Middle frontal gyrus (tissue), 1 donor: ENCODE data around the gene GDF10.

Experiments
- DNase-seq: peaks from one replicate; pipeline ENCODE4 v3.0.0-alpha.2; 2015; ENCODE audit warnings: low spot score; ENCODE audit errors: extremely low spot score

Gene GDF10

DNA sequence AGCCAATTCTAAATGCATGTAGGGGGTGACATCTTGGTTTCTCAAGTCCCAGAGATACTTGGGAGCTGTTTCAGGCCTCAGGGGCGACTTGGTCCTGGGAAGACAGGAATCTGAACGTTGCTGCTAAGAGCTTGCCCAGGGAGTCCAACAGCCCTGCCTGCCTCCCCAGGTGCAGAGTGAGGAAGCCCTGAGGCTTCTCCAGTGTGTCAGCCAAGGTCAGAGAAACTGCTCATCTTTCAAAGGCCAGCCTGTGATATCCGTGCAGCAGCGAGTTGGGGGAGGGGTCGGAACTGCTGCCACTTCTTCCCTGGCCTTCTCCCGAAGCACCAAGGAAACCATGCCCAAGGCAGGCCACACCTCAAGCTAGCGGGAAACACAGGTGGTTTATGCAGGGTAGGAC is 32.0 kb downstream of the GDF10 start:
- DNase-seq: no peak

DNA sequence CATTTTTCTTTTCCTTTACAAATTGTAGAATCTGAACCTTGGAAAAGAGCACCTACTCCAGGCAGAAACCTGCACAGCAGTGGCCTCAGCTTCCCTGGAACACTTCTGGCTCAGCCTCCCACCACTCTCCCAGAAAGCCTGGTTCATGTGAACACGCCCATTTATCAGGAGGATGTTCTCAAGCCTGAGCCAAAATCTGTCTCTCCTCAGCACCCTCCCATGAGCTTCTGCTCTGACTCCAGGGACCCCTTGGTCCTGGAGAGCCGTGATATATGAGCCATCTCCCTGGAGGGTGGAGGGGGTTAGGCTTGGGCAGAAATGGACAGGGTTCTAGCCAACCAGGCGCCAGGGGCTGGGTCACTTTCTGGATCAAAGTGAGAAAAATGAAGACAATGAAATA is 32.4 kb downstream of the GDF10 start:
- no peak for DNase-seq

DNA sequence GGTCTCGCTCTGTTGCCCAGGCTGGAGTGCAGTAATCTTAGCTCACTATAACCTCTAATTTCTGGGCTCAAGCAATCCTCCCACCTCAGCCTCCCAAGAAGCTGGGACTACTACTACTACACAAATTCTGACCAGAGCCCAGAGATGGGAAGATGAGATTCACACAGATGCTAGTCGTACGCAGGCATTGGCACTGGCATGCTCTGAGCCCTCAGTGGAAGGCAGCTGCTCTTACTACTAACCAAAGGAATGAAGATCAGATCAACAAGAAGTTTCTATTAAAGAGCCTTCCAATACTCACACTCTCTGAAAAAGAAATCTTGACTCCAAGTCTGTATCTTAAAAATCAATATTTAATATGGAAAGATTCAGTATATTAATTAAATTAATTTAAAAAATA is 32.9 kb downstream of the GDF10 start:
- DNase-seq: no peak

DNA sequence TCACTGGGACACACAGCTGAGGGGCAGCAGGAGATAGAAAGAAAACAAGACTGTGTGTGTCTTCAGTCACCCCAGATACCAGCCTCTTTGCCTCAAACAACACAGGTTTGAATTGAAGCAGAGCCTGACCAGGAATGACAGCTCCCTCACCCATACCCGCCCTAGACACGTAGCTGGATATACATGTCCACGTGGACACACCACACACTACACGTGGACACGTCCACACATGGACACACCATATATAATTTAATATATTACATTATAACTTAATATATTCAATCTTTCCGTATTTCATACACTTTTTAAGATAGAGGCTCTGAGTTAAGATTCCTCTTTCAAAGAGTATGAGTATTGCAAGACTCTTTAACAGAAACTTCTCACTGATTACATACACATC is 33.5 kb downstream of the GDF10 start:
- DNase-seq: no peak

DNA sequence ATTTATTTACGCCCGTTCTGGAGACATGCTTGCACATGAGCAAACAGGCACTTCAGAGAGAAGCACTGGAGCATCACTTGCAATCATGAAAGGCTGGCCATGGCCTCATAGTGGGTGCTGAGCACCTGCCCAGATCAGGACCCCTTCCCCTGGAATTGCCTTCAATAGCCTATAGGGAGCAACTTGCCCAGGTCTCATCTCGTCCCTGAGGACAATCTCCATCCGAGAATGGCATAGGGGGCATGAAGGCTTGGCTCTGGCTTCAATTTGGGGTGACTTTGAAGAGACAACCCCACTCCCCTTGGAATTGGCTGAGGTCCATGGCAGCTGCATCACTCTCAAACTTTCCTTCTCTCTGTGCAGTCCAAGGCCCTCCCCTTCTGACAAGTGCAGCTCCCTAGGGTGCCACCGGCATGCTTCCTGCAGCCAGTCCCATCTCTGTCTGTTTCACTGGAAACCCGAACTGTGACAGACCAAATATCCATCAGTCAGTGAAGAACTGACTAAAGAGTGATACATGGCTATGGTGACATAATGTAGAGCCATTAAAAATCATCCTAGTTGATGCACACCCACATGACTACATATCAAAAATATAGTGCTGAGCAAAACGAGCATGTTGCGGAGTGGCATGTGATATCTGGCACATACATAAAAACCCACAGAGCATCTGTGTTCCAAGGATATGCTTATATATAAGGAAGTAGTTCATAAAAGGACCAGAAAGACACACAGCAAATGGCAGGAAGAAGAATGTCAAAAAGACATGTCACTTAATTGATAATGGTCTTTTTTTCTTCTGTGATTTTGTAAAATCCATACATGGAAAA is 34.7 kb downstream of the GDF10 start:
- DNase-seq: no peak

DNA sequence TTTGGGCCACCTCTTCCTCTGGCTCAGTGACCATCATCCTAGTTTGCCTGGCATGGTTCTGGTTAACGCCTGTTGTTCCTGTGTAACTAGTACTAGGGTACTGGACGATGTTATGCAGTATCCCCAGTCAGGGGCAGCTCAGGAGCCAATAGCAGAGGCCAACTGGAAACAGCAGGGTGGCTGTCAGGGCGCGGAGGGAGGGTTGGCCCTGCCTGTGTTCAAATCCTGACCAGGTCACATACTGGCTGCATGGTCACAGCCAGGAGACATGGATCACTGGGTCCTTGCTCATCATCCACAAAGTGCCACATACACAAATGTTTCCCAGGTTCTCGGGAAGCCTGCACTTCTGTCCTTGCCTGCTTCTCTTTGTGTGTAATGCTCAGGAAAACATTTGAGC is 35.9 kb downstream of the GDF10 start:
- no peak for DNase-seq

DNA sequence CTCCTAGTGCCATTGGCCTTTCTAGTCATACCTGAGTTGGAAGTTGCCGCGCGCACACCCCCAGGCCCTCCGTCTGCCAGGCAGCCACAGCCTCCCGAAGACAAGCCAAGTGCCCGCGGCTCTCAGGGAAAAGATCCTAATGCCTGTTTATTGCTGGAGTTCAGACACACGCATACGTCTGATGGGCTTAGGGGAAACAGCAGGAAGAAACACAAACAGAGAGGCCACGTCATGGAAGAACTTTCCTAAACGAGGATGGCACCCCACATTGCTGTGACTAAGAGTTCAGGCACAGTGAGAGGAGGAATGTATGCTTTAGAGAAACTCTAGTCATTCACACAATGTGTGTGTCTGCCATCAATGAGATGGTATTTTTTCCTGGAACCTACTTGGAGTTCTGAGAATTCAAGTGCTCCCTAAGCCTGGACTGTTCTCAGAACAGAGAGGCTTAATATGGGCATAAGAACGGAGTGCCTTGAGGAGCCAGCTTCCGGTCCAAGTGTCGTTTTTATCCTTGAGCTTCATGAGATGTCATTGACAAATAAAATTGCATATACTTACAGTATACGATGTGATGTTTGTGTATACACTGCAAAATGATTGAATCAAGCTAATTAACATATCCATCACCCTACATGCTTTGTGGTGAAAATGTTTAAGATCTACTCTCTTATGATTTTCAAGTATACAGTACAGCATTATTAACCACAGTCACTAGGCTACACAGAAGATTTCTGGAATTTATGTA is 36.6 kb downstream of the GDF10 start:
- no peak for DNase-seq

DNA sequence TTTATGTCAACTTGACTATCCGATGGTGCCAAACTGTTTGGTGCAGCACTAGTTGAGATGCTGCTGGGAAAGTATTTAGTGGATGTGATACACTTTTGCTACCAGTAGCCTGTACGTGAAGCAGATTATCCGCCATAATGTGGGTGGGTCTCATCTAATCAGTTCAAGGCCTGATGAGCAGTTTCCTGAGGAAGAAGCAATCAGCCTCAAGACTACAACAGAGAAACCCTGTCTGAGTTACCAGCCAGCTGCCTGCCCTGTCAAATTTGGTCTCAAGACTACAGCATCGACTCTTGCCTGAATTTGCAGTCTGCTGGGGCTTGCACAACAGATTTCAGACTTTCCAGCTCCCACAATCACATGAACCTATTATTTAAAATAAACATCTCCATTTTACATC is 37.3 kb downstream of the GDF10 start:
- DNase-seq: no peak

DNA sequence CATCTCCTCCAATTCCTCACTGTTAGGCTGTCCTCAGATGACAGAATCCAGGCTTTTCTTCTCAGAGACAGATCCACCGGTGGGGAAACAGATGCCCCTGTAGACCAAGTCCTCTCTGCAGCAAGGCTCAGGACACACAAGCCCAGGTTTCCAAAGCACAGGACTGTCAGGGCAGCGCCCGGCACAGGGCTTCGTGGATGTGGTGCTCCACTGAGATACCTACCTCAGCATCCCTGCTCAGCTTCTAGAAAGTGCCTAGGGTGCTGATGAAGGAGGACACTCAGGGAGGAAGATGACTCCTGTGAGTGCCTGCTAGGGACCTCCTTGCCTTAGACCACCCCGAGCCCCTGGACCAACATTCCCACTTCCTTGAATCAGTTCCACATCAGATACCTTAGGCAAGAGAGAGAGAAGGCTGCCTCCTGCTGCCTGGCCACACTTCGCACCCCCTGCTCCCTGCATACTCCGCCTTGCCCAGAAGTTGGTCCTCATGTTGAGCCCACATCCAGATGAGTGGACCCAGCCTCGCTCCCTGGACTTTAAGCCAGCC is 39.3 kb downstream of the GDF10 start:
- DNase-seq: no peak

DNA sequence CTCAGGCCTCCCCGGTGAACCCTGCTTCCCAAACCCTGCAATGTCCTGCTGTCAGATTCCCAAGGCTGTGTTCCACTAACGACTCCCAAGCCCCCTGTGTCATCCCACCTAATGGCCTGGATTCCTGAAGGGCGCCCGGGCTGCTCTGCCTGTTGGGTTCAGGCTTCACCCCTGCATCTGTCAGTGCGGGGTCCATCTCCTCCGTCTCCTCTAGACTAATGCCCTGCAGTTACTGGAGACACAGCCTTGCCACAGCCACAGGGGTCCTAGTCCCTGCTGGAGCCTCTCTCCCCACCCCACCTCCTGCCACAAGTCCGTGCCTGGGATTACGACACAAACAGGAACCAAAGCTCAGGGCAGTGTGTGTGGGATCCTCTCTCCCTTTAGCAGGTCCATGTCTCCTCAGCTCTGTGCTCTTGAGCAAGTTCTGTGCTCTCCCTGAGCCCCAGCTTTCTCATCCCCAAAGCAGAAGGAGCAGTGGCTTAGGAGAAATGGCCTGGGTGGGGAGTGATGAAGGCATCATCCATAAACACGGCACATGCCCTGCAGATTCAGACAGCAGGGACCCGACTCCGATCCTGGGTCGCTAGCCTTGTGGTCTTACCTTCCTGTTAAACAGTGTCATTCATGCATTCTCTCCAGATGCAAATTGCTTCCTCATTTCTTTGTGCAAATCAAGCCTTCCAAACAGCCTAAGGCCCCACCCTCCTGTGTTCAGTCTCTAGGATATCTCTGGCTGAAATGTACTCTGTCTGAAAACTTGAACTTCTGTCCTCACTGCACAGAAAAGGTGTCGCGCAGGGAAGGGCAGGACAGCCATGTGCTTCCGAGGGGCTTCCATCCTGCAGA is 40.0 kb downstream of the GDF10 start:
- no peak for DNase-seq

DNA sequence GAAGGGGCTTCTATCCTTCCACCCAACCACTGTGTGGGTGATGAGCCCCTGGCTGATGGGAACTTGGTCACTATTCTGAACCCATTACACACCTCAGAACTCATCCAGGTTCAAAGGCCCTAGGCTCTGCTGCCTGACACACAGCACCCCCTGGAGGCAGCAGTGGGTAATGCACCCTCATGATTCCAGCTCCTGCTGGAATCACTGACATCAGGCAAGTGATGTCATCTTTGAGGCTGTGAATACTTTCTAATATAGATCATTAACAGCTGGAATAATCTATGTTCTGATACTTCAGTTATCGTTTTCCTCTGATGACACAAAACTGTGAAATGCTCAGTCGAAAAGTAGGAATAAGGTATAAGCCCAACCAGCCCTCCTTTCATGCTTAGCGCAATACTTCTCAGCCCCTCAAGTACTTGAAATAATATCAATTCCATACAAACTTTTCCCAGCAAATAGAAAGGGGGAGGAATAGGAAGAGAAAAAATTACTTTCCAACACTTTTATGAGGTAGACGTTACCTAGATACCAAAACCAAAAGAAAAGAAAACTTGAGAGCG is 40.7 kb downstream of the GDF10 start:
- DNase-seq: no peak

DNA sequence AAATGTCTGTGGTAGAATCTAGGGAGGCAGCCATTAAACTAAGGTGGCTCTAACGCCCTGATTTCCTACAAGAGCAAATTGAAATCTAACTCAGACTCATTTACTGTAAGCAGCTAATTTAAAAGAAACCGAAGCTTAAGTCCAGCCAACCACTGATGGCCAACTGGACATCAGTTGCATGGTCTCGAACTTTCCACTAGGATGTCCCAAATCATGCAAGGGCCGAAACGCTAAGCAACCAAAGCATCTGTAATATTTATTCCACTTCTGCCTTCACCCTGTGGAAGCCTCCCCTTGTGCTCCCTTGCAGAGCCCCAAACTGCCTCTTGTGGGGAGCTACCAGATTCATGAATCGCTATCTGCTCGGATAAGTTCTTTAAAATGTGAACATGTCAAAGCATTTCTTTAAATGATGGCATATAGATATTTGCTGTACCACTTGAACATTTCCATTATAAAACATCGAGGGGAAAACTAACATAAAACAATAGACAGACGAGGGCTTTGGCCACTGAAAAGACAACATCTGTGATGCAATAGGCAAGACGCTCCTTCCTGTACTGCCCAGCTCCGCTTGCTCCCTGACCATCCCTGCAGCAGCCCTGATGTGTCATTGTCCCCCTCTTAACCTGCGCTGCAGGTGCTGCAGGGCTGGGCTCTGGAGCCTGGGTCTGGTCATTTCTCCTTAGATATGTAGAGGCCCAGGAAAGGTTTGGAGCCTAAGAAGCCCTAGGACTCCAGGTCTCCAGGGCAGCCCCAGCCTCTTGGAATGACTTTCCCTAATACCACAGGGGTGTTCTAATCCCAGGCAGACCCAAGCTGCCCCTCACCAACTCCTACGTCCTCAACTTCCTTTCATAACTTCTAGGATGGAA is 45.2 kb downstream of the GDF10 start:
- DNase-seq: no peak

DNA sequence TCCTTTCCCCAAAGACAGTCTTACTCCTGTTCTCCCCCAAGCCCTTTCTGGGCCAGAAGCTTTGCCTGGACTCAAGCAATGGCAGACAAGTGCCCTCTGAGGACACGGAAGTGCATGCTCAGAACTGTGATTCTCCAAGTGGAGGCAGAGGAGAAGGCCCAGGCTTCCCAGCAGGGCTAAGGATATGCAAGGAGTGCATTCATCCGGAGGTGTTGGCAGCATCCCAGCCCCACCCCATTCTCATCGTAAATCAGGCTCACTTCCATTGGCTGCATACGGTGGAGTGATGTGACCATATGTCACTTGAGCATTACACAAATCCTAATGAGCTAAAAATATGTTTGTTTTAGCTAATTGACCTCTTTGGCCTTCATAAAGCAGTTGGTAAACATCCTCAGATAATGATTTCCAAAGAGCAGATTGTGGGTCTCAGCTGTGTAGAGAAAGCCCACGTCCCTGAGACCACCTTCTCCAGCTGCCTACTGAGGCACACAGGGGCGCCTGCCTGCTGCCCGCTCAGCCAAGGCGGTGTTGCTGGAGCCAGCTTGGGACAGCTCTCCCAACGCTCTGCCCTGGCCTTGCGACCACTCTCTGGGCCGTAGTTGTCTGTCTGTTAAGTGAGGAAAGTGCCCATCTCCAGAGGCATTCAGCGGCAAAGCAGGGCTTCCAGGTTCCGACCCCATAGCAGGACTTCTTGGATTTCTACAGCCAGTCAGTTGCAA is 46.7 kb downstream of the GDF10 start:
- no peak for DNase-seq

DNA sequence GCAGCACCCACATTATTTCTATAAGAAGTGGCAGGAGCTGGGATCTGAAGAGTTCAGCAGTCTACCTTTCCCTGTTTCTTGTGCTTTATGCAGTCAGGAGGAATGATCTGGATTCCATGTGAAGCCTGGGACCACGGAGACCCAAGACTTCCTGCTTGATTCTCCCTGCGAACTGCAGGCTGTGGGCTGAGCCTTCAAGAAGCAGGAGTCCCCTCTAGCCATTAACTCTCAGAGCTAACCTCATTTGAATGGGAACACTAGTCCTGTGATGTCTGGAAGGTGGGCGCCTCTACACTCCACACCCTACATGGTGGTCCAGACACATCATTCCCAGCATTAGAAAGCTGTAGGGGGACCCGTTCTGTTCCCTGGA is 47.3 kb downstream of the GDF10 start:
- DNase-seq: no peak

DNA sequence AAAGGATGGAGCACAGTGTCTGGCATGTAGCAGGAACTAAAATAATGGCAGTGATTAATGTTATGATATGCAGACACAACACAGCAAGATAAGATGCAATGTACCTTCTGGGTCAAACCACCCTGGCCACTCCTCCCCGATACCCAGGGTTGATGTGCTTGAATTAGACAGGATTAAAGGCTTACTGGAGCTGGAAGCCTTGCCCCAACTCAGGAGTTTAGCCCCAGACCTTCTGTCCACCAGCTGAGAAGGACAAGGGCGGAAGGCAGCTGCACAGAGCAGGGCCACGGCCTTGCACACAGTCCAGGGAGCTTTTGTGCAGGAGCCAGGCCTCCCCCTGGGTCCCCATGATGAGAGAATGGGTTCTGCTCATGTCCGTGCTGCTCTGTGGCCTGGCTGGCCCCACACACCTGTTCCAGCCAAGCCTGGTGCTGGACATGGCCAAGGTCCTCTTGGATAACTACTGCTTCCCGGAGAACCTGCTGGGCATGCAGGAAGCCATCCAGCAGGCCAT is 48.2 kb downstream of the GDF10 start, which contains the start of gene RBP3:
Gene RBP3 (plus strand): TSS at position 226 of the 514 bp plus-strand sequence. CDS start 122 bp downstream, at position 348.
- DNase-seq: no peak

DNA sequence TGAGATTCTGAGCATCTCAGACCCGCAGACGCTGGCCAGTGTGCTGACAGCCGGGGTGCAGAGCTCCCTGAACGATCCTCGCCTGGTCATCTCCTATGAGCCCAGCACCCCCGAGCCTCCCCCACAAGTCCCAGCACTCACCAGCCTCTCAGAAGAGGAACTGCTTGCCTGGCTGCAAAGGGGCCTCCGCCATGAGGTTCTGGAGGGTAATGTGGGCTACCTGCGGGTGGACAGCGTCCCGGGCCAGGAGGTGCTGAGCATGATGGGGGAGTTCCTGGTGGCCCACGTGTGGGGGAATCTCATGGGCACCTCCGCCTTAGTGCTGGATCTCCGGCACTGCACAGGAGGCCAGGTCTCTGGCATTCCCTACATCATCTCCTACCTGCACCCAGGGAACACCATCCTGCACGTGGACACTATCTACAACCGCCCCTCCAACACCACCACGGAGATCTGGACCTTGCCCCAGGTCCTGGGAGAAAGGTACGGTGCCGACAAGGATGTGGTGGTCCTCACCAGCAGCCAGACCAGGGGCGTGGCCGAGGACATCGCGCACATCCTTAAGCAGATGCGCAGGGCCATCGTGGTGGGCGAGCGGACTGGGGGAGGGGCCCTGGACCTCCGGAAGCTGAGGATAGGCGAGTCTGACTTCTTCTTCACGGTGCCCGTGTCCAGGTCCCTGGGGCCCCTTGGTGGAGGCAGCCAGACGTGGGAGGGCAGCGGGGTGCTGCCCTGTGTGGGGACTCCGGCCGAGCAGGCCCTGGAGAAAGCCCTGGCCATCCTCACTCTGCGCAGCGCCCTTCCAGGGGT is 48.9 kb downstream of the GDF10 start:
- DNase-seq: no peak

DNA sequence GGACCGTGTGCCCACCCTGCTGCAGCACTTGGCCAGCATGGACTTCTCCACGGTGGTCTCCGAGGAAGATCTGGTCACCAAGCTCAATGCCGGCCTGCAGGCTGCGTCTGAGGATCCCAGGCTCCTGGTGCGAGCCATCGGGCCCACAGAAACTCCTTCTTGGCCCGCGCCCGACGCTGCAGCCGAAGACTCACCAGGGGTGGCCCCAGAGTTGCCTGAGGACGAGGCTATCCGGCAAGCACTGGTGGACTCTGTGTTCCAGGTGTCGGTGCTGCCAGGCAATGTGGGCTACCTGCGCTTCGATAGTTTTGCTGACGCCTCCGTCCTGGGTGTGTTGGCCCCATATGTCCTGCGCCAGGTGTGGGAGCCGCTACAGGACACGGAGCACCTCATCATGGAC is 49.5 kb downstream of the GDF10 start:
- no peak for DNase-seq

DNA sequence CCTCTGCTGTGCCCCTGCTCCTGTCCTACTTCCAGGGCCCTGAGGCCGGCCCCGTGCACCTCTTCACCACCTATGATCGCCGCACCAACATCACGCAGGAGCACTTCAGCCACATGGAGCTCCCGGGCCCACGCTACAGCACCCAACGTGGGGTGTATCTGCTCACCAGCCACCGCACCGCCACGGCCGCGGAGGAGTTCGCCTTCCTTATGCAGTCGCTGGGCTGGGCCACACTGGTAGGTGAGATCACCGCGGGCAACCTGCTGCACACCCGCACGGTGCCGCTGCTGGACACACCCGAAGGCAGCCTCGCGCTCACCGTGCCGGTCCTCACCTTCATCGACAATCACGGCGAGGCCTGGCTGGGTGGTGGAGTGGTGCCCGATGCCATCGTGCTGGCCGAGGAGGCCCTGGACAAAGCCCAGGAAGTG is 50.0 kb downstream of the GDF10 start:
- DNase-seq: no peak
